GM19467 (cell line): ENCODE results near the gene PCNX4.

ENCODE experiments used
- ATAC-seq: cut with Tn5 transposase; IDR thresholded peaks from one replicate; pipeline ENCODE4 v1.9.1; 2021; ENCODE audit warnings: mild to moderate bottlenecking, moderate library complexity; ENCODE audit not compliant: unreplicated experiment

Gene PCNX4

GRCh38 chr14:60171690-60172089, 80.0 kb downstream of the PCNX4 start:
- ATAC-seq = no peak

- no peak for ATAC-seq
Measured at GRCh38 chr14:60174352-60175254, 82.9 kb downstream of the PCNX4 start.

GRCh38 chr14:60175255-60175902, 83.7 kb downstream of the PCNX4 start:
- no peak for ATAC-seq

GRCh38 chr14:60178164-60178563, 86.4 kb downstream of the PCNX4 start:
- ATAC-seq = no peak

GRCh38 chr14:60178820-60179219, 87.1 kb downstream of the PCNX4 start:
- no peak for ATAC-seq

- ATAC-seq = no peak
Measured at GRCh38 chr14:60179431-60179869, 87.7 kb downstream of the PCNX4 start.

GRCh38 chr14:60183138-60183537, 91.4 kb downstream of the PCNX4 start:
- ATAC-seq = no peak

GRCh38 chr14:60183741-60184140, 92.0 kb downstream of the PCNX4 start:
- no peak for ATAC-seq

- ATAC-seq = peak; percentile 57
Measured at GRCh38 chr14:60184146-60184904, 92.6 kb downstream of the PCNX4 start.

GRCh38 chr14:60184905-60185555, 93.3 kb downstream of the PCNX4 start:
- ATAC-seq = no peak

- no peak for ATAC-seq
Measured at GRCh38 chr14:60188115-60188514, 96.4 kb downstream of the PCNX4 start.

GRCh38 chr14:60188696-60189095, 97.0 kb downstream of the PCNX4 start:
- ATAC-seq = no peak

- no peak for ATAC-seq
Measured at GRCh38 chr14:60189923-60190840, 98.5 kb downstream of the PCNX4 start.

- ATAC-seq = no peak
Measured at GRCh38 chr14:60195179-60195810, 103.6 kb downstream of the PCNX4 start.

- ATAC-seq = no peak
Measured at GRCh38 chr14:60196291-60196690, 104.6 kb downstream of the PCNX4 start.

GRCh38 chr14:60197629-60198303, 106.0 kb downstream of the PCNX4 start:
- ATAC-seq = no peak

GRCh38 chr14:60199321-60199720, 107.6 kb downstream of the PCNX4 start:
- ATAC-seq = no peak

- peak; percentile 85 for ATAC-seq
Measured at GRCh38 chr14:60204104-60204842, 112.5 kb downstream of the PCNX4 start.
